Stimulated activated CD8-positive, alpha-beta memory T cell treated with anti-CD3 and anti-CD28 coated beads, Interleukin-12 subunit alpha, Interleukin-12 subunit beta, amount 100 ng/mL, for 24 hours (primary cell): ENCODE results near the gene CYSRT1.

Experiments used
- DNase-seq: peaks from one replicate; pipeline ENCODE4 v3.0.0-alpha.2; 2020; ENCODE audit errors: extremely low read depth

Gene CYSRT1

DNA sequence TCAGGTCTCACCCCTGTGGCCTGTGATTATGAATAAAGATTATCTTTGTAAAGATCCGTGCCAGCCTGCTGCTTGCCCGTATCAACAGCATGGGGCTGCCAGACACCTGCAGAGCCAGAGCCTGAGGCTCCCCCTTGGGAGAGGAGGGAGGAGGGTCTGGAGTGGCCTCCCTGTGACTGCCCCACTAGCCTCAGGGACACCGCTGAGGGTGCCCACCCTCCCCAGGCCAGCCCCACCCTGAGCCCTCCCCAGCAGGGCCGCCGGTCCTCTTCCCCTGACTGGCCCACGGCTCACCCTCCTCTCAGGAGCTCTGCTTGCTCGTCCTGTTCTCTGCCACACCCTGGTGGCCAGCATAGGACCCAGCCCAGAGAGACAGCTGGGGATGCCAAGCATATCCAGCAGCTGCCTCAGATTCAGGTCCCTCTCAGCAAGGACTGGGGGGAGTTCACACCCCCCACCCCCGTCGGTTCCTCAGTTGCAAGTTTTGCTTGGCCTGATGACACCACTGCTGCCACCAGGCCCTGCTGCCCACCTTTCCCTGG, 34.6 kb upstream of the CYSRT1 start:
- DNase-seq, result no peak

DNA sequence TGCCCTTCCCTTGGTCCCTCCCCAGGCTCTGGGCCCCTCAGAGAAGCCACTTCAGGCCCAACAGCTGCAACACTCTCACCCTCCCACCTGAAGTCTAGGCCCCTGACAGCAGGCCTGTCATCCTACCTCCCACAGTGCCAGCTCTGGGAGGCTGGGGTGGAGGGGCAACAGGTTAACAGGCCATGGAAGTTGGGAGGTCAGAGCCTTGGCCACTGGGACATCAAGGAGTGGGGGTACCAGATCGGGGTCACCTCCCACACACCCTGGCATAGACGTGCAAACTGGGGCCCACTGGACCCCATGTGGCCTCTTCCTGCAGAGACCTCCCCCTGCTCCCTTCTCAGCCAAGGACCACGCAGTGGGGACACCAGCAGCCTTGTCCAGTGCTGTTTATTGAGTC, 33.7 kb upstream of the CYSRT1 start:
- DNase-seq, result no peak

DNA sequence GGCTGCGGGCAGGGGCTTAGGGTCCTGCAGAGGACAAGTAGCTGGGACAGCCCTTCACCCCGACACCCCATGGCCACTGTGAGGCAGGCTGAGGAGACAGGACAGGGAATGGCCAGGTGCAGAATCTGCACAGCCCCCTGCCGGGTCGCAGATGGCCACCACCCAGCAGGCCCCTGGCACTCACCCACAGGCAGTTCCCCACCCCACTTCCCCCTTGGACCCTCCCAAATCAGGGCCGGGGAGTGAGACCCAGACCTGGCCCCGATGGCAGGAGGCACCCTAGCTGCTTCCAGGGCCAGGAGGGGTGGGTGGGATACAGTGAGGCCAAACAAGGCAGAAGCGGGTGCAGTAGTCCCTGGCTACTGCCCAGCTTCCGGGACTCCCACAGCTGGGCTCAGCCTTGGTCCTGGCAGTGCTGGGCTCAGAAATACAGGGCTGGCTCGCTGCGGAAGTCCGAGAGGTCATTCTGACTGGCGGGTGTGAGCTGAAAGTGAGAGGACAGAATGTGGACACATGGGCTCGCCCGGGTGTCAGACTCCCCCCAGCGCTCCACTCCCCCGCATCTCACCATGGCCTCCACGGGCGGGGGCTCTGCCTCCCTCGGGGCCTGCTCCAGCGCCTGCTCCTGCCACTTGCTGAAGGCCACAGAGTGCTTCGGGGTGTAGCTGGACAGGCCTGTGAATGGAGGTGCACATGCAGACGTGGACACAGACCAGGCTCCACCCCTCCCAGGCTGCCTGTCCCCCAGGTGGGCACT, 33.1 kb upstream of the CYSRT1 start:
- DNase-seq, result no peak

DNA sequence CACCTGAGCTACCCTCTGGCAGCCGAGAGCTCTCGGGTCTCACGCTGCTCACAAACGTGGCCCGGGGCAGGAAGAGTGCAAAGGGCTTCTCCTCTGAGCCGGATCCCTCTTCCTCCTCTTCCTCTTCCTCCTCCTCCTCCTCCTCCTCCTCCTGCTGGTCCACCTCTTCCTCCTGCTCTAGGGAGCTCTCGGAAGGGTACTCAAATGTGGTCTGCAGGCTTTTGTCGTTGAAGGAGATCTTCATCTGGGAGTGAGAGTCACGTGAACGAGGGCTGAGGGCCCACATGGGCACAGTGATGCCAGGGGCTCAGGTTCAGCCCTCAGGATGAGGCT, 32.6 kb upstream of the CYSRT1 start:
- no peak for DNase-seq

DNA sequence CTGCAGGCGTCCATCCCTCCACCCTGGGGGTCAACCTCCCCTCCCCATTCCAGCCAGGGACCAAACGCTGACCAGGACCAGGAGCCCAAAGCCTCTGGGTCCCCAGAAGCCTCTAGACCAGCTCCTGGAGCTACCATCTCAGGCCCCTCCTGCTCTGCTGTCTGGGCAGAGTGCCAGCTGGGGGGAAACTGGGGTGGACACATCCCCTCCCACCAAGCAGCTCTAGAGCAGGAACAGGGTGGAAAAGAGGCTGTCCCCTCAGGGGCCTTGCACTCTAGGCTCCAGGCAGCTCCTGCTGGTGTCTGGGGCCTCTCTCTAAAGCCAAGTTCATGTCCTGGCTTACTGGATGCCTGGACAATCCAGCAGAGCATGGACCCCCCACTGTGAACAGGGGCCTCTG, 32.1 kb upstream of the CYSRT1 start:
- no peak for DNase-seq

DNA sequence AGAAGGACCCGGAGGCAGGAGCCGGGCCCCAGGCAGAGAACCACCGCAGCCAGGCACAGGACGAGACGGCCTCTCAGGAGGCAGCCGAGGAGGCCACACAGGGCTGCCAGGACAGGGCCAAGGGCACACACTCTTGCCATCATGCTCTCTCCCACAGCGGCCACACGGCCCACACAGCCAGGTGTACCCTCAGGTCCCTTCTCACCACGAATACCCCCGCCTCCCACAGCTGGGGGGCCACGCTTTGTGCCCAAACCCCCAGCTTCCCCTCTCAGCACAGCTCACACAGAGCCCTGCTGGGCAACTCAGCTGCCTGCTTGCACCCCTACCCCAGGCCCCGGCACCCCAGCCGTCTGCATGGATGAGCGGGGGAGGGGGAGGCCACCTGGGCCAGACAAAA, 31.2 kb upstream of the CYSRT1 start:
- DNase-seq, result no peak

DNA sequence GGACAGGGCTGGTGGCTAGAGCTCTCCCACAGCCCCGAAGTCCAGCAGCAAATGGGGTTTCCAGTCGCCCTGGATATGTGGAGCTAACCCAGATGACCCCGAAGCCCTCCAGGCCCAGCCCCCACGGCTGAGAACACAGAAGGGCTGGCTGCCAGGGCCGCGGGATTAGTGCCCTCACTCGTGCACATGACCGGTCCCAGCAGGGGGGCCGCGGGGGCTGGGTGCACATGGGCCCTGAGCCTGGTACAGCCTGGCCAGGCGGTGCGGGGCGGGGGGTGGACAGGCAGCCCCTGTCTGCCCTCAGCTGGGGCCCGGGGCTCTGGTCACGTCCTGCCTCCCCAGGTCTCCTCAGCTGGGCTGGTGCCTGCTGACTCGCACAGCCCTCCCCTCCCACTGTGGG, 30.6 kb upstream of the CYSRT1 start:
- no peak for DNase-seq

DNA sequence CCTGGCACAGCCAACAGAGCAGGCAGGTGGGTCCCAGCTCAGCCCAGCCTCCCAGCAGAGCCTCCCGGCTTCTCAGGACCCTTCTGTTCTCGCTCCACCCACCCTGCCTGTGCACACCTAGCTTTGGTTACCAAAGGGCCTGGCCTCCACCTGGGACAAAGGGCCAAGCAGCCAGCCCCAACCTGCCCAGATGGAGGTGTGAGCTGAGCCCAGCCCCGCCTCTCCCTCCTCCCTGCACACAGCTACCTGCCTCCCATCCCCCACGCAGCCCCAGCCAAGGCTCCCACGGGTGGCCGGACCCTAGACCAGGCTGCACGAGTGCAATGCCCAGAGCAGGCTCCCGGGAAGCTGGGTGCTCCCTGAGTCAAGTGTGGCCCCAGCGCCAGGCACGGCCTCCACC, 30.1 kb upstream of the CYSRT1 start:
- DNase-seq, result no peak

DNA sequence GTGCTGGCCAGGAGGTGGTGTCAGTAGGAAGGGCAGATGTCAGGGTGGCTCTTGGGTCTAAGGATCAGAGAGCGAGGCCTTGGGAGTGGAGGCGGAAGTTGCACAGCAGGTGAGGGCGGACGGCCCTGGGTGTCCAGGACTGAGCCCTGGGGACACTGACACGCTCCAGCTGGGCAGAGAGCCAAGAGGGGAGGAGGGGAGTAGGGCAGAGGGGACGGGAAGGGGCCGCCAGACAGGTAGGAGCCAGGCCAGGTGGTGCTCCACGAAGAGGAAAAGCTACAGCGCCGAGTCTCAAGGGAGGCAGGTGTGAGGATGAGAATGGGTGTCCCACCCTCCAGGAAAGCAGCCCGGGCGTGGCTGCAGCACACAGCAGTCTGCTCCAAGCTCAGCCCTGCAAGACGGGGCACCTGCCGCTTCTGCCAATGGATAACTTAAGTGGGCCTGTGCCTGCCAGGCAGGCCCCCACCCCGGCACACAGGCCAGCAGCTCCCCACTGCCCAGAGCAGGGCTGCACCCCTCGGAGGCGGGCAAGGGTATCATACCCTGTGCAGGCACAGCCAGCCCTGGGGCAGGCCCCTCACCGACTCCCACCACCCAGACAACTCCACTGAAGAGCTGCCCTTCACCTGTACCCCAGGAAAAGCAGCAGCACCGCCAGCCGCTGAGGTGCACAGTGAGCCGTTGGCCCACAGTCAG, 29.3 kb upstream of the CYSRT1 start:
- DNase-seq, result no peak

DNA sequence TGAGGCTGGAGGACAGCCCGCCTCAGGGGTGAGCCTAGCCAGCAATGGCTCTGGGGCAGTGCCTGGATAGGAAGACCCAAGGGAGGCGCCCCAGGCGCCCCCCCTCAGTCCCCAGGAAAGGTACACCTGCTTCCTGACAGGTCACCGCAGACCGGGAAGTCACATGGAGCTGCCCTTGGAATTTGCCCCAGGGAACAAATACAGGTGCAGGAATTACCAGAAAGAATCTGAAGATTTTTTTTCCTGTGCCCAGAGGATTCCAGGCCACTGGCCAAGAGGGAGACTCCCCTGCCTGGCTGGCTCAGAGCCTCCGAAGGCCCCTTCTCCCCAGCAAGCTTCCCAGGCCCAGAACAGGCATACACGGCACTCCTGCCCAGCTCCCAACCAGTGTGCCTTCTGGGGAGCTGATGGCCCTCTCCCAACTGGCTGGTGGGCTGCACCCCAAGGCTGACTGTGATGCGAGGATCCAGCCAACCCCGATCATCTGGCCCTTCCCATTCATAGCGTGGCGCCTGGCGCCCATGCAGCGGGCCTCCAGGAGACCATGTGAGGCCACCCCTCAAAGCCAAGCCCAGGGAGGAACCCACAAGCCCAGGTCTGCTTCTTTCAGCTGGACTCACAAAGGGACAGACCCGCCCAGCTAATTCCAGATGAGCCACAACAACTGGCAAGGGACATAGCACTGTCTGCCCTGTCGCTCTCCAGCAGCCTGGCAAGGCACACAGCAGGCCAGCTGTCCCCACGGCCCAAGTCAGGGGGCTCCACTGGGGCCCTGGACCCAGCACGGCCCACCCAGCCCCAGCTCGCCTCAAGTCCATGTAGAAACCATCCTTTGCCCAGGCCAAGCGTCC, 26.7 kb upstream of the CYSRT1 start:
- no peak for DNase-seq

DNA sequence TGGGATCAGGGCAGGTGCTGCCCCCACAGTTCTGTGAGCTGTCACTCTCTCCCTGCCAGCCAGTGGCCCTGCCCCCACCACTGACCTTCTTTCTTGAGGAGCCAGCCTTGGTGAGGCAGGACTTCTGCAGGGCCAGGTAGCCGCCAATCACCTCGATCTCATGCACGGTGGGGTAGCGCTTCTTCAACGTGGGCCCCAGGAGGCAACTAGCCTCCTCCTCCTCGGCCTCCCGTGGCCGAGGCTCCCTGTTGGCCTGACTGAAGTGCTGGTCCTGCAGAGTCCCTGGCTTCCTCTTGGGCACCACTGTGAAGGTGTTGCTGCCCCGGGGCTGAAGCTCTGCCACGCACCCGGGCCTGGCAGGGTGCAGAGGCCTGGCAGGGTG, 26.1 kb upstream of the CYSRT1 start:
- DNase-seq, result no peak

DNA sequence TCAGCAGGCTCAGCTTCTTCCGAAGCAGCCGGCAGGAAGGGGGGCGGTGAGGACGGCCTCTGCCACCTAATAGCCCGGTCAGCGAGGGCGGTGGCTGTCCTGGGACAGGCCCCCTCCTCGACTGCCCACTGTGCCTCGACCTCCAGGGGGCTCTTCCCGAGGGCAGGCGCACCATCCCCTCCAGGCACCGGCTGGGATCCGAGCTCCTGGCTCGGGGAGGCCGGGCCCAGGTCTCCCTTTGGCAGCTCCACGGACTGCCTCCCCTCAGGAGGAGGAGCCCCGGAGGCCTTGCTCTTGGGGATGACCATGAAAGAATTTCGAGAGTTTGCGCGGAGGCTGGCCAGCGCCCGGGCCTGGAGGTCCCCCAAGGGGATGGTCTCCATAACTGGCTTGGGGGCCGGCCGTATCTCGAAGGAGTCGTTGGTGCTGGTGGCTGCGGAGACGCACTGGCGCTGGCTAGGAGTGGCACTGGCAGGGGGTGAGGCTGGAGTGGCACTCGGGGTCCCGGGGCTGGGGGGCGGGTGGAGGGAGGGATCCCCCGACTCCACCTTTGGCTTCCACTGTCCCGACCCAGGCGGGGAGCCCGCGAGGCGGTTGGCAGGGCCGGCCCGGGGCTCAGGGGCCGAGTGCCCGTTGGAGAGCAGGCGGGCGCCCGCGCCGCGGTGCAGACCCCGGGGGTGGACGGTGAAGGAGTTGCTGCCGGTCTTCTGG, 25.4 kb upstream of the CYSRT1 start:
- DNase-seq, result no peak

DNA sequence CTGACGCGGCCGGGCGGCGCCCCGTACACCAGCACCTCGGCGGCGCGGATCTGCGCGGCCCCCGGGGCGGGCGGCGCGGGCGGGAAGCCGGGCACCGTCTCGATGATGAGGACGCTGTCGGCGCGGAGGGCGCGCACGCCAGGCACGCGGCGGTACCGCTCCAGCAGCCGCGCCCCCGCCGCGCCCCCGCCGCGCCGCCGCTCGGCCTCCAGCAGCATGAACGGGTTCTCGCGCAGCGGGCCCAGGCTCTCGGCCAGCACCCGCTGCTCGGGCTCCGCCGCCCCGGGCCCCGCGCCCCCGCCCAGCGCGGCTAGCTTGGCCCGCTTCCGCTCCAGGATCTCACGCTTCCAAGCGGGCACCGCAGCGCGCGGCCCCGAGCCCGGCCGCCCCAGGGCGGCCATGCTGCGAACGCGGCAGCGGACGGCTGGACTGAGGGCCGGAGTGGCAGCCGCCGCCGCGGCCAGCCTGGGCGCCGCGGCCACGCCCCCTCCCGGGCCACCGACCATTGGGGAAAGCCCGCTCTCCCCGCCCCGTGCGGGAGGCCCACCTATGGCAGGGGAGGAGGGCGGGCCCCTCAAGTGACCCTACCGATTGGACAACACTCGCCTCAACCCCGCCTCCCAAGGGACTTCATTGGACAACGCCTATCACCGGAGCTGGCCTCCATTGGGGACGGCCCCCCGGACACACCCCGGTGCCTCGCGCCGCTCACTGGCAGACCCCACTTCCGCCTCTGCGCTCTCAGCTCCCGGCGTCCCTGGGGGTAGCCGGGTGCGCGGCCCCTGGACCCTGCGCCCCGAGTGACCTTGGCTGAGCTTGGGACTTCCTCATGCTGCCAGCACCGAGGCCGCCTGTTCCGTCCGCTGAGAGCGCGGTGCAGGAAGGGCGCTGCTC, 24.4 kb upstream of the CYSRT1 start, which contains the start of gene TPRN:
Gene TPRN, minus strand, starts transcription at position 431 of the 894 bp plus-strand sequence. Its CDS starts 30 bp downstream, at position 401.
- DNase-seq, result peak; percentile 98

DNA sequence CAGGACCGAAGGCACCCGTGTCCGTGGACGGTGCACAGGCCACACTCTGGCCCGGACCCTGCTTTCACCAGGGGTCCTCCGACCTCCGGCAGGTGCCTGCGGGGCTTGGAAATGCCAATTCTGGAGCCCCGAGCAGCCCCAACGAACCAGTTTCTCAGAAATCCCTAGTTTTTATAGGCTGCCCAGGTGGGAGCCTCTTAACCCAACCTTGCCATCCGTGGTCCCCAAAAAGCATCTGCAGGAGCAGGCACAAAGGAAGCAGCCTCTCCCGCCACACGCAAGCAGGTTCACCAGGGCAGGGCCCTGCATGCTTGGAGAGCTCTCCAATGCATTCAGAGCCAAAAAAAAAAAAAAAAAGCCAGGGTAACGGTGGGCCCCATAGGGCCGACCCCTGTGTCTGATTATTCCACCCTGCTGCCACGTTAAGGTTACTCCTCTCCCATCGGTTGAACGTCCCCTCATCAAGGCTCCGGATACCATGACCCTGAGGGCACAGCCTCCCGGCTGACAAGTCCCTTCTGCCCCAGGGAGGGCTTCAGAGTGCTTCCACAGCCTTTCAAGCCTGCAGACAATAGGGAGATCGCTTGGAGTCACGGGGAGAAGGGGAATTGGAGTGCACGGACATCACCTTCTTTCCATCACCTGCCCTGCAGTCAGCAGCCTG, 23.6 kb upstream of the CYSRT1 start:
- no peak for DNase-seq

DNA sequence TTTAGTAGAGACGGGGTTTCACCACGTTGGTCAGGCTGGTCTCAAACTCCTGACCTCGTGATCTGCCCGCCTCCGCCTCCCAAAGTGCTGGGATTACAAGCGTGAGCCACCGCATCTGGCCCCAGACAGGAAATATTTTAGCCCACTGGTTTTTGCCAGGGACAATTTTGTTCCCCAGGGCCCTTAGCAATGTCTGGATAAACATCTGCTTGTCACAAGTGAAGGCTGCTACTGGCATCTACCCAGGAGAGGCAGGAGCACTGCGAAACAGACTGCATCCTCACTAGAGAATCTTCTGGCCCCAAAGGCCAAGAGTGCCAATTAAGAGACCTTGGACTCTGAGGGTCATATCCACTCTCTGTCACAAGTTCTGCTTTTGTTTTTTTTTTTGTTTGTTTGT, 22.0 kb upstream of the CYSRT1 start:
- no peak for DNase-seq

DNA sequence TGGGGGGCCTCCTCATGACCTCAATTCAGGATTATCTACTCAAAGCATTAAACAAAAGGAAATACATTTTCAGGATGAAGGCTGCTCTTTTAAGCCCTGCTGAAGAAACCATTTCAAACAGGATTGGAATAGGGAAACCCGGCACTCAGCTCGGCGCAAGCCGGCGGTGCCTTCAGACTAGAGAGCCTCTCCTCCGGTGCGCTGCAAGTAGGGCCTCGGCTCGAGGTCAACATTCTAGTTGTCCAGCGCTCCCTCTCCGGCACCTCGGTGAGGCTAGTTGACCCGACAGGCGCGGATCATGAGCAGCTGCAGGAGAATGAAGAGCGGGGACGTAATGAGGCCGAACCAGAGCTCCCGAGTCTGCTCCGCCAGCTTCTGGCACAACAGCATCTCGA, 20.2 kb upstream of the CYSRT1 start:
- no peak for DNase-seq

DNA sequence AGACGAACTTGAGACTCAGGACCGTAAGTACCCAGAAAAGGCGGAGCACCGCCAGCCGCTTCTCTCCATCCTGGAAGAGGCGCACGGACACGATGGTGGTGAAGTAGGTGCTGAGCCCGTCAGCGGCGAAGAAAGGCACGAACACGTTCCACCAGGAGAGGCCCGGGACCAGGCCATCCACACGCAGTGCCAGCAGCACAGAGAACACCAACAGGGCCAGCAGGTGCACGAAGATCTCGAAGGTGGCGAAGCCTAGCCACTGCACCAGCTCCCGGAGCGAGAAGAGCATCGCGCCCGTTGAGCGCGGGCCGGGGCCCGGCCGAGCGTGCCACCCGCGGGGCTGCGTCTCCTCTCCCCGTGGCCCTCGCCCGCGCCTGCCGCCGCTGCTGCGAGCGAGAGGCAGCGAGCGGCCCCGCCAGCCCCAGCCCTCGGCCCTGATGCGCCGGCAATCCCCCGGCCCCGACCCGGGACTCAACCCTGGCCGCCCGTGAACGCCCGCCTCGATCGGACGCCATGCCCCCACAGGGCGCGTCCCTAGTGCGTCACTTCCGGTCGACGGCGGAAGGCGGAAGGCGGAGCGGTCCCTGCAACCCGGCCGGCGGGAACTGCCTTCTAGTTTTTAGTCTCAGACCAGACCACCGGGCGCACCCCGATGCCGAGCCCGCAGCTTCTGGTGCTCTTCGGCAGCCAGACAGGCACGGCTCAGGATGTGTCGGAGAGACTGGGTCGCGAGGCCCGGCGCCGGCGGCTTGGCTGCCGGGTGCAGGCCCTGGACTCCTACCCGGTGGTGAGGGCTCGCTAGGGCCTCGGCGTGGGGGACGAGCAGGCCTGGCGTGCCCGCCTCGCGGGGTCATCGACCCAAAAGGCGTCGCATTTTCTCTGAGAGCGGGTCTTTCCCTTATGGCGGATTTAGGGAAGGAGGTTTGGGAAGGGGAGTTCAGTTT, 19.6 kb upstream of the CYSRT1 start, which contains the start of the genes NDOR1 and TMEM203:
Gene NDOR1, plus strand, starts transcription at position 575 of the 944 bp plus-strand sequence. Its CDS starts 78 bp downstream, at position 653.
Gene TMEM203, minus strand, starts transcription at position 523 of the 944 bp plus-strand sequence. Its CDS starts 234 bp downstream, at position 289.
- peak; percentile 93 for DNase-seq

DNA sequence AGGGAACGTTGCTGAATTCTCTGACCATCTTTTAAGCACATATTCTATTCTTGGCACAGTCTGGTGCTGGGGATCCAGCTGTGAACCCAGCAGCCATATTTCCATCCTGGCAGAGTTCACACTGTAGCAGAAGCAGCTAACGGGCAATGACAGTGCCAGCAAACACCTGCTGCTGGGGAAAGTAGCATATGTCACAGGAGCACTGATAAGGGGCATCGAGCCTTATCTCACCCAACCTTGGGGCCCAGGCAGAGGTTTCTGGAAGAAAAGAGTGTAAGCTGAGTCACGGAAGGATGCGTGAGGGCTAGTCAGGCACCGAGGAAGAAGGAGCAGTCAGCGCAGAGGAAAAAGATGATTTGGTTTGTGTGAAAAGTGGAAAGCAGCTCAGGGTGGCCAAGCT, 18.4 kb upstream of the CYSRT1 start:
- DNase-seq, result no peak

DNA sequence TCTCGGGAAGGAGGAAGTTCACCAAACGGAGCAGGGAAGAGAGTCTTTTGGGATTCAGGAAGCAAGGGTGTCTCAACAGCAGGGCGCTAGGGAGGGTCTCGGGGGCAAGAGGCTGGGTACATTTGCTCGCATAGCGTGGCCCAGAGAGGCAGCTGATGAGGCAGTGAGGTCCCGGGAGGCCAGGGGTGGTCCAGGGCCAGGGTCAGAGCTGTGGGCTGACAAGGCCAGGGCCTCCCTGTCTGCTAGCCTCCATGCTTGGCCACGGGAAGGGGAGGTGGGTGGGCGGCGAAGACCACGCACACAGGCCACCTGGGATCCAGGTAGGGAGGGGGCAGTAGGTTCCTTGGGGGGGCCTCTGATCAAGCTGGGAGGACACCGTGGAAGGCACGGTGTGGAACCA, 13.4 kb upstream of the CYSRT1 start:
- DNase-seq, result no peak
